HCT116 (cell line): ENCODE results near the gene ABTB2. TPM values are rescaled to one million over a fixed set of nuclear protein-coding genes. Genes with fewer than 3 reads are reported as not detected.

Experiments
- ATAC-seq: fragments of 200-7000 bp; cut with Tn5 transposase; 2 replicates; pipeline ENCODE4 v1.9.1; 2020; ENCODE audit warnings: mild to moderate bottlenecking, moderate library complexity
- BruUV-seq: library from RNA; stranded (reverse); fragments of 400-500 nt; replicated peaks from 2 replicates; lab custom pipeline; 2021; lab: Mats Ljungman, UMichigan
- CTCF ChIA-PET: fragments of 300-600 bp; sonication (Branson Sonifier 250); formaldehyde crosslinking; loops from one replicate; lab custom pipeline; 2021; ENCODE audit warnings: antibody characterized with exemption; lab: Charles Lee
- POLR2A ChIA-PET: fragments of 300-600, 350-600 bp; sonication (Branson Sonifier 250); formaldehyde crosslinking; loops from one replicate; lab custom pipeline; 2021; ENCODE audit warnings: antibody characterized with exemption; lab: Charles Lee
- RAD21 ChIA-PET, 2 experiments: fragments of 300-600 bp; sonication (Branson Sonifier 250); formaldehyde crosslinking; loops; one replicate each; lab custom pipeline; 2023; ENCODE audit warnings: low total read pairs in 2 of 2; ENCODE audit not compliant: uncharacterized antibody in 2 of 2, unreplicated experiment in 2 of 2, low non-redundant PET in 1 of 2; lab: Charles Lee
- DNase-seq: peaks from one replicate; pipeline ENCODE4 v3.0.0-alpha.2; 2010; ENCODE audit warnings: low read depth, low spot score
- H2AFZ ChIP-seq: fragments of 200-600 bp; shearing (Covaris generic), sonication (generic); 2 replicates; pipeline ENCODE4 v1.6.1; 2017; ENCODE audit warnings: low read depth, mixed run types, mixed read lengths, antibody characterized with exemption, low read length; ENCODE audit not compliant: poor library complexity, severe bottlenecking
- H3K27ac ChIP-seq: 2 replicates; pipeline ENCODE4 v1.5.1; 2012; ENCODE audit warnings: low read depth, low read length
- H3K27me3 ChIP-seq: fragments of 200-600 bp; sonication (generic); 2 replicates; pipeline ENCODE4 v1.6.1; 2016; ENCODE audit warnings: mixed run types, low read length, mixed read lengths; ENCODE audit not compliant: insufficient read depth
- H3K36me3 ChIP-seq, 2 experiments: fragments of 200-500 bp in 1 of 2; fragments of 200-600 bp in 1 of 2; sonication (Bioruptor generic) in 1 of 2; sonication (generic) in 1 of 2; 2 replicates each; pipeline versions ENCODE4 v1.5.1 to v1.6.1; 2014 to 2016; ENCODE audit warnings: low read length in 2 of 2, inconsistent platforms in 1 of 2, mixed read lengths in 1 of 2, mixed run types in 1 of 2; ENCODE audit not compliant: insufficient read depth in 2 of 2, control insufficient read depth in 1 of 2
- H3K4me1 ChIP-seq, 2 experiments: fragments of 200-600 bp in 1 of 2; sonication (generic) in 1 of 2; 2 replicates each; pipeline versions ENCODE4 v1.5.1 to v1.6.1; 2012 to 2017; ENCODE audit warnings: low read length in 2 of 2, inconsistent platforms in 1 of 2, mild to moderate bottlenecking in 1 of 2, mixed read lengths in 1 of 2, mixed run types in 1 of 2, moderate library complexity in 1 of 2; ENCODE audit not compliant: insufficient read depth in 2 of 2, control insufficient read depth in 1 of 2
- H3K4me2 ChIP-seq: fragments of 200-600 bp; sonication (generic); 2 replicates; pipeline ENCODE4 v1.6.1; 2017; ENCODE audit warnings: mixed run types, low read length, mixed read lengths
- H3K4me3 ChIP-seq, 2 experiments: fragments of 200-600 bp in 1 of 2; sonication (generic) in 1 of 2; replicated peaks in 1 of 2; 2 replicates each; pipeline ENCODE4 v1.5.1; 2011 to 2016; ENCODE audit warnings: low read length in 2 of 2, control low read depth in 1 of 2, low read depth in 1 of 2, mild to moderate bottlenecking in 1 of 2, mixed read lengths in 1 of 2, mixed run types in 1 of 2
- H3K79me2 ChIP-seq: fragments of 200-600 bp; sonication (generic); 2 replicates; pipeline ENCODE4 v1.6.1; 2017; ENCODE audit warnings: mild to moderate bottlenecking, mixed run types, low read length, moderate library complexity, mixed read lengths; ENCODE audit not compliant: insufficient read depth
- H3K9ac ChIP-seq: fragments of 200-600 bp; sonication (generic); 2 replicates; pipeline ENCODE4 v1.6.1; 2016; ENCODE audit warnings: low read length, mixed read lengths
- H3K9me2 ChIP-seq: fragments of 200-600 bp; sonication (generic), shearing (Covaris generic); 2 replicates; pipeline ENCODE4 v1.6.1; 2017; ENCODE audit warnings: mixed run types, mild to moderate bottlenecking, moderate library complexity; ENCODE audit not compliant: insufficient read depth
- H3K9me3 ChIP-seq, 2 experiments: fragments of 200-500 bp in 1 of 2; fragments of 200-600 bp in 1 of 2; sonication (Bioruptor generic) in 1 of 2; sonication (generic) in 1 of 2; 2 replicates each; pipeline ENCODE4 v1.6.1; 2014 to 2017; ENCODE audit warnings: low read length in 2 of 2, mixed read lengths in 2 of 2, inconsistent platforms in 1 of 2, low read depth in 1 of 2, mild to moderate bottlenecking in 1 of 2, mixed run types in 1 of 2, moderate library complexity in 1 of 2; ENCODE audit not compliant: control insufficient read depth in 1 of 2, insufficient read depth in 1 of 2
- H4K20me1 ChIP-seq: fragments of 200-600 bp; sonication (generic), shearing (Covaris generic); 2 replicates; pipeline ENCODE4 v1.6.1; 2017; ENCODE audit warnings: mixed run types, mild to moderate bottlenecking, moderate library complexity; ENCODE audit not compliant: insufficient read depth
- CEBPB ChIP-seq: IDR thresholded peaks from 2 replicates; pipeline ENCODE4 v1.6.1; 2012; ENCODE audit warnings: low read depth
- CTCF ChIP-seq, 3 experiments: fragments of 200-600 bp in 1 of 3; sonication (generic) in 1 of 3; IDR thresholded peaks in 2 of 3; conservative IDR thresholded peaks in 1 of 3; 2 replicates each; pipeline ENCODE4 v1.5.1; 2012 to 2017; ENCODE audit warnings: low read depth in 2 of 3, low read length in 2 of 3, antibody characterized with exemption in 1 of 3, borderline replicate concordance in 1 of 3, control low read depth in 1 of 3, mild to moderate bottlenecking in 1 of 3, mixed read lengths in 1 of 3, mixed run types in 1 of 3, moderate library complexity in 1 of 3; ENCODE audit not compliant: insufficient read depth in 1 of 3
- EGR1 ChIP-seq: IDR thresholded peaks from 2 replicates; pipeline ENCODE4 v1.6.1; 2012; ENCODE audit warnings: low read depth
- EZH2phosphoT487 ChIP-seq: fragments of 200-600 bp; IDR thresholded peaks from 2 replicates; pipeline ENCODE4 v1.6.1; 2018; ENCODE audit warnings: antibody characterized with exemption, borderline replicate concordance
- FOSL1 ChIP-seq: IDR thresholded peaks from 2 replicates; pipeline ENCODE4 v1.6.1; 2012; ENCODE audit warnings: low read depth
- POLR2AphosphoS5 ChIP-seq: IDR thresholded peaks from 2 replicates; pipeline ENCODE4 v1.6.1; 2011; ENCODE audit warnings: mild to moderate bottlenecking, low read depth, low read length, moderate library complexity
- SIN3A ChIP-seq: IDR thresholded peaks from 2 replicates; pipeline ENCODE4 v1.6.1; 2012; ENCODE audit warnings: low read depth
- SRF ChIP-seq: IDR thresholded peaks from 2 replicates; pipeline ENCODE4 v1.6.1; 2012; ENCODE audit warnings: low read depth
- TCF7L2 ChIP-seq: IDR thresholded peaks from 2 replicates; pipeline ENCODE4 v1.7.0; 2011; ENCODE audit warnings: borderline replicate concordance, inconsistent platforms; ENCODE audit not compliant: insufficient read depth, insufficient read length; ENCODE audit errors: extremely low read depth
- ZFX ChIP-seq: fragments of 450-650 bp; IDR thresholded peaks from 2 replicates; pipeline ENCODE4 v1.6.1; 2017
- intact Hi-C: fragments of 100-400 bp; cut with micrococcal nuclease; formaldehyde crosslinking; loops from 2 replicates; pipeline ENCODE4 v1.10.0; 2022
- total RNA-seq: library from RNA; stranded (reverse); gene quantifications from one replicate; pipeline ENCODE4 v1.2.1, GENCODE V29; 2021; ENCODE audit not compliant: unreplicated experiment

Gene ABTB2
- total RNA-seq, 1 experiment from 2014 or later = 6.8 TPM

GRCh38 chr11:34235189-34235588 is 122.6 kb downstream of the ABTB2 start:
- H3K79me2 ChIP-seq = no peaks in the 10 kb centered on the region
- no peaks in the 10 kb centered on the region for H3K9me2 ChIP-seq
- CTCF ChIA-PET = interaction anchor here (1.2 kb wide), 1 partner anchor 61 kb away, joined by 5 read pairs; no protein-coding TSS in a partner anchor
- no peak for ATAC-seq
- no peak for DNase-seq
- H3K36me3 ChIP-seq = no peaks in the 10 kb centered on the region
- no peak overlapping the region for H3K4me3 ChIP-seq
- H3K27ac ChIP-seq = 0 out of 2 replicates have a peak overlapping the region, but pooled peaks have one; percentile 70
- TF ChIP-seq EGR1 = no peak
- TF ChIP-seq ZFX = no peak
- TF ChIP-seq CEBPB = no peak
- no peak for TF ChIP-seq TCF7L2
- no peak for TF ChIP-seq SRF
- TF ChIP-seq EZH2phosphoT487 = no peak
- TF ChIP-seq FOSL1 = no peak
- TF ChIP-seq SIN3A = no peak
- TF ChIP-seq POLR2AphosphoS5 = no peak
- no peak for TF ChIP-seq CTCF (IDR thresholded peaks at IDR 0.05 in 2 of 3, conservative IDR thresholded peaks at IDR 0.05 in 1 of 3; ENCODE audit: borderline replicate concordance in 1 of 3, insufficient read depth in 1 of 3, low read depth in 2 of 3, low read length in 2 of 3)
- no peak overlapping the region for H2AFZ ChIP-seq
- H4K20me1 ChIP-seq = no peaks in the 10 kb centered on the region
- no peak overlapping the region for H3K9ac ChIP-seq
- BruUV-seq = no TSS peak
- no peaks in the 10 kb centered on the region for H3K27me3 ChIP-seq
- H3K4me1 ChIP-seq = peaks cover 35 to 50% of the 10 kb centered on the region in 2 experiments
- intact Hi-C loops = no loop called here
- no peak overlapping the region; the same call in 1 of the 2 replicates for H3K4me2 ChIP-seq
- no peaks in the 10 kb centered on the region for H3K9me3 ChIP-seq
- RAD21 ChIA-PET = no interaction called here
- POLR2A ChIA-PET = no interaction called here
